ENCODE measurements around the gene ZIC1.

- no peak for TF ChIP-seq CTCF (optimal IDR thresholded peaks at IDR 0.05 in 1 of 3, IDR thresholded peaks at IDR 0.05 in 1 of 3, conservative IDR thresholded peaks at IDR 0.05 in 1 of 3; ENCODE audit: extremely low read depth in 1 of 3, insufficient read depth in 2 of 3, low read length in 3 of 3)
- TF ChIP-seq EZH2 (IDR thresholded peaks at IDR 0.05; ENCODE audit: low read length): peak; percentile 57
Observed at GRCh38 chr3:147391781-147392624, 17.2 kb upstream of the ZIC1 start.

Measured in keratinocyte (primary cell).